Smooth muscle cell (in vitro differentiated cells): ENCODE results near the gene BBIP1. TPM values are rescaled to one million over a fixed set of nuclear protein-coding genes. Genes with fewer than 3 reads are reported as not detected.

ENCODE experiments used
- DNase-seq: peaks from one replicate; lab custom pipeline; 2025; ENCODE audit not compliant: unreplicated experiment; lab: John Stamatoyannopoulos, UW
- H2AFZ ChIP-seq: fragments of 200-600 bp; sonication (generic); 2 replicates; pipeline ENCODE4 v1.6.0; 2016; ENCODE audit warnings: antibody characterized with exemption, low read depth, mild to moderate bottlenecking
- H3F3A ChIP-seq: fragments of 200-600 bp; sonication (generic); 2 replicates; pipeline ENCODE4 v1.6.0; 2017; ENCODE audit warnings: antibody characterized with exemption, low read depth
- H3K27ac ChIP-seq: fragments of 200-600 bp; sonication (generic); 2 replicates; pipeline ENCODE4 v1.5.1; 2016; ENCODE audit warnings: low read depth, mild to moderate bottlenecking
- H3K27me3 ChIP-seq: fragments of 200-600 bp; sonication (generic); 2 replicates; pipeline ENCODE4 v1.6.1; 2016; ENCODE audit warnings: low read depth, mild to moderate bottlenecking
- H3K36me3 ChIP-seq: fragments of 200-600 bp; sonication (generic); 2 replicates; pipeline ENCODE4 v1.5.1; 2016; ENCODE audit warnings: low read depth
- H3K4me1 ChIP-seq: fragments of 200-600 bp; sonication (generic); 2 replicates; pipeline ENCODE4 v1.5.1; 2016; ENCODE audit warnings: low read depth
- H3K4me2 ChIP-seq: fragments of 200-600 bp; sonication (generic); 2 replicates; pipeline ENCODE4 v1.6.0; 2016; ENCODE audit warnings: mild to moderate bottlenecking
- H3K4me3 ChIP-seq: fragments of 200-600 bp; sonication (generic); 2 replicates; pipeline ENCODE4 v1.5.1; 2016; ENCODE audit warnings: mild to moderate bottlenecking
- H3K79me2 ChIP-seq: fragments of 200-600 bp; sonication (generic); 2 replicates; pipeline ENCODE4 v1.6.0; 2016; ENCODE audit warnings: low read depth, mild to moderate bottlenecking
- H3K9ac ChIP-seq: fragments of 200-600 bp; sonication (generic); 2 replicates; pipeline ENCODE4 v1.6.0; 2016; ENCODE audit warnings: low read depth
- H3K9me3 ChIP-seq: fragments of 200-600 bp; sonication (generic); replicated peaks from 2 replicates; pipeline ENCODE4 v1.5.1; 2016; ENCODE audit warnings: low read depth
- H4K20me1 ChIP-seq: fragments of 200-600 bp; sonication (generic); 2 replicates; pipeline ENCODE4 v1.6.0; 2016; ENCODE audit warnings: low read depth
- WGBS: methylation state at CpG from one replicate; pipeline ENCODE4 v1.1.7; 2016; ENCODE audit warnings: low lambda C conversion rate; 5-methylcytosine and 5-hydroxymethylcytosine counted together
- polyA plus RNA-seq: library from polyadenylated mRNA; unstranded; fragments of >200 nt; fragmentation: Nextera tagmentation; extraction: Ambion mirVana; gene quantifications from 2 replicates; pipeline ENCODE4 v1.2.1, GENCODE V29; 2016
- total RNA-seq: library from RNA; depleted of rRNA; stranded (reverse); fragments of >200 nt; gene quantifications from 2 replicates; pipeline ENCODE4 v1.2.3, GENCODE V29; 2014
- TF ChIP-seq, protein P1 (sequence below): fragments of 200-600 bp; sonication (generic); IDR thresholded peaks from 2 replicates; pipeline ENCODE4 v1.5.1; 2017; ENCODE audit warnings: borderline replicate concordance, mild to moderate bottlenecking, antibody characterized with exemption; ENCODE audit not compliant: insufficient read depth, poor library complexity, severe bottlenecking

BBIP1 gene
- total and polyA plus RNA-seq, 2 experiments from 2014 or later: 17.8 to 22.3 TPM

DNA sequence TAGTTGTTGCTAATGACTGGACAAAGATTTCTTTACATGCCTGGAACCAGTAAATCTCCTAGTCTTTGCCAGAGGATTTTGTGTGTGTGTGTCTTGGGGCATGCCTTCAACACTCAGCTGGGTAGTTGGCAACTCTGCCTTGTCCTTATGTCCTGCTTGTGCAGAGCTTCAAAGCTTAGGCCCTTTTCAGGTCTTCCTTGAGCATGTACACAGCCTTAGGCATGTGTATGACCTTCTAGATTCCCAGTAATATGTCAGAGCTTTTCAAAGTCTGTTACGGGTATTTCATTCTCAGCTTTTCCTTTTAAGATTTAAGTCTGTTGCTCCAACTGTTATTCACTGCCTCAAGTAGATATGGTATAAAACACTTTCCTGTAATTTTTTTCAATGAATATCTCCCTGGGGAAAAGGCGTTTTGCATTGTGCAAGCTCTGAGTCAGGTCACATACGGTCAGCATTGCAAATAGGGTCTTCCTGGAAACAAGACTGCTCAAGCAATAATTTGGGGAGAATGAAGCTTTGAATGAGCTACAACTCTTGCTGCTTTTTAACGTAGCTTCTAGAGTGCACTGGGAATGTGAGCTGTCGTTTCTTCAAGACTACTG lies 25.9 kb upstream of the BBIP1 start:
- TF ChIP-seq, protein P1, sequence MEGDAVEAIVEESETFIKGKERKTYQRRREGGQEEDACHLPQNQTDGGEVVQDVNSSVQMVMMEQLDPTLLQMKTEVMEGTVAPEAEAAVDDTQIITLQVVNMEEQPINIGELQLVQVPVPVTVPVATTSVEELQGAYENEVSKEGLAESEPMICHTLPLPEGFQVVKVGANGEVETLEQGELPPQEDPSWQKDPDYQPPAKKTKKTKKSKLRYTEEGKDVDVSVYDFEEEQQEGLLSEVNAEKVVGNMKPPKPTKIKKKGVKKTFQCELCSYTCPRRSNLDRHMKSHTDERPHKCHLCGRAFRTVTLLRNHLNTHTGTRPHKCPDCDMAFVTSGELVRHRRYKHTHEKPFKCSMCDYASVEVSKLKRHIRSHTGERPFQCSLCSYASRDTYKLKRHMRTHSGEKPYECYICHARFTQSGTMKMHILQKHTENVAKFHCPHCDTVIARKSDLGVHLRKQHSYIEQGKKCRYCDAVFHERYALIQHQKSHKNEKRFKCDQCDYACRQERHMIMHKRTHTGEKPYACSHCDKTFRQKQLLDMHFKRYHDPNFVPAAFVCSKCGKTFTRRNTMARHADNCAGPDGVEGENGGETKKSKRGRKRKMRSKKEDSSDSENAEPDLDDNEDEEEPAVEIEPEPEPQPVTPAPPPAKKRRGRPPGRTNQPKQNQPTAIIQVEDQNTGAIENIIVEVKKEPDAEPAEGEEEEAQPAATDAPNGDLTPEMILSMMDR: no peak
- peaks cover 98% of the 10 kb centered on the region for H3K79me2 ChIP-seq
- H2AFZ ChIP-seq: no peak overlapping the region
- peaks cover 91% of the 10 kb centered on the region for H4K20me1 ChIP-seq
- no peaks in the 10 kb centered on the region for H3K9me3 ChIP-seq
- H3K27me3 ChIP-seq: no peaks in the 10 kb centered on the region
- no peak overlapping the region for H3K9ac ChIP-seq
- no peak overlapping the region for H3K27ac ChIP-seq
- no peaks in the 10 kb centered on the region for H3F3A ChIP-seq
- no peak overlapping the region for H3K4me3 ChIP-seq
- peaks cover 8% of the 10 kb centered on the region for H3K4me1 ChIP-seq
- no peaks in the 10 kb centered on the region for H3K36me3 ChIP-seq
- WGBS: 82% methylated on average over 5 of the region's 5 CpGs
- H3K4me2 ChIP-seq: no peak overlapping the region
- no peak for DNase-seq

DNA sequence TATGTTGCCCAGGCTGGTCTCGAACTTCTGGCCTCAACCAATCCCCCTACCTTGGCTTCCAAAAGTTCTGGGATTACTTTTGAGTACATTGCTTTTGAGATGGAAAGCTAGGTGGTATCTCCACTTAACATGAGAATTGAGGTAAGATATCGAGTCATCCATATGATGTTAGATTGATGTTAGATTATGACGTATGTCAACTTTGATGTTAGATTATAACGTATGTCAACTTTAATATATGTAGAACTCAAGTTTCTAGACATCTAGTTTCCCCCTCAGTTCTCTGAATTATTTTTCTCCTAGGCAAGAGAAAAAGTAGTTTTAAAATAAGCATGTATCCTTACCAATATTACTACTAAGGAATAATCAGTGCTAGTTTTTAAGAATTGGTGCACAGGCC lies 20.4 kb upstream of the BBIP1 start:
- Histone ChIP-seq H3K4me3 (no peak overlapping the region), H3K4me1 (no peaks in the 10 kb centered on the region), H3K27ac (no peak overlapping the region), H2AFZ (no peak overlapping the region), H3K4me2 (no peak overlapping the region), H3K36me3 (peaks cover 4% of the 10 kb centered on the region), H4K20me1 (peaks cover 95% of the 10 kb centered on the region), H3K9me3 (no peaks in the 10 kb centered on the region), H3K79me2 (peaks cover 99% of the 10 kb centered on the region), H3K27me3 (no peaks in the 10 kb centered on the region), H3F3A (no peaks in the 10 kb centered on the region), H3K9ac (no peak overlapping the region)
- no peak for DNase-seq
- WGBS: over 99% methylated on average over 4 of the region's 4 CpGs
- TF ChIP-seq, protein P1: no peak

DNA sequence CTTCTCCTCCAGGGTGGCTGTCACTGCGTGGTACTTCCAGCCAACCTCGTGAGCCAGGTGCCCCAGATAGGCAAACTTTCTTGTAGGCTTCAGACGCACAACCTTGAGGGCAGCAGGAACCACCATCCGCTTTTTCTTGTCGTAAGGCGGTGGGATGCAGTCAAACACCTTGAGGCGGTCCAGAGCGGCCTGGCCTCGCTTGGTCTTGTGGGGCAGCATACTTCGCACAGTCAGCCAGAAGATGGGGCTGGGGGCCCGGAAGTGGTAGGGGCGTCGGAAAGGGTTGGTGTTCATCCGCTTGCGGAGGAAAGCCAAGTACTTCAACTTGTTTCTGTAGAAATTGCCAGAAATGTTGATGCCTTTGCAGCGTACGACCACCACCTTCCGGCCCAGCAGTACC lies 17.8 kb upstream of the BBIP1 start:
- Histone ChIP-seq H3K36me3 (peaks cover 4% of the 10 kb centered on the region), H3K4me2 (no peak overlapping the region), H3K27ac (no peak overlapping the region), H3K4me1 (peaks cover 8% of the 10 kb centered on the region), H4K20me1 (peaks cover 98% of the 10 kb centered on the region), H3K27me3 (no peaks in the 10 kb centered on the region), H3K4me3 (no peak overlapping the region), H2AFZ (no peak overlapping the region), H3K9me3 (no peaks in the 10 kb centered on the region), H3K9ac (no peak overlapping the region), H3F3A (no peaks in the 10 kb centered on the region), H3K79me2 (peaks cover 99% of the 10 kb centered on the region)
- 98% methylated on average over 18 of the region's 18 CpGs for WGBS
- TF ChIP-seq, protein P1: no peak
- no peak for DNase-seq
